HG02943 (cell line): ENCODE results near the gene KCP.

Experiments used
- ATAC-seq: cut with Tn5 transposase; IDR thresholded peaks from one replicate; pipeline ENCODE4 v1.9.1; 2021; ENCODE audit warnings: mild to moderate bottlenecking, low read depth, moderate library complexity; ENCODE audit not compliant: unreplicated experiment

Gene KCP

DNA sequence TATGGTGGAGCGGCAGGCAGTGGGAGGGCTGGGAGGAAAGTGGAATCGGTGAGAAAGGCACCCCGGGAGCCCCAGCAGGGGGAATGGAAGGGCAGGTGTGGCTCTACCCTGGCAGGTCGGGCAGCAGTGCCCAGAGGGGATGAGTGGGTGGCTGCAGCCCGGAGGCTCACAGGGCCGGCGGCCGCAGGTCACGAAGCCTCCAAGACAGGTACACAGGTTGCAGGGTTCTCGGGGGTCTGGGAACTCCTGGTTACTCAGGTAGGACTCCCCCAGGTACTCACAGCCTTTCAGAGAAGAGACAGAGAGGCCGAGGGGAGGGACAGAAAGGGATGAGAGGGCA lies 21.8 kb downstream of the KCP start:
- ATAC-seq = no peak

DNA sequence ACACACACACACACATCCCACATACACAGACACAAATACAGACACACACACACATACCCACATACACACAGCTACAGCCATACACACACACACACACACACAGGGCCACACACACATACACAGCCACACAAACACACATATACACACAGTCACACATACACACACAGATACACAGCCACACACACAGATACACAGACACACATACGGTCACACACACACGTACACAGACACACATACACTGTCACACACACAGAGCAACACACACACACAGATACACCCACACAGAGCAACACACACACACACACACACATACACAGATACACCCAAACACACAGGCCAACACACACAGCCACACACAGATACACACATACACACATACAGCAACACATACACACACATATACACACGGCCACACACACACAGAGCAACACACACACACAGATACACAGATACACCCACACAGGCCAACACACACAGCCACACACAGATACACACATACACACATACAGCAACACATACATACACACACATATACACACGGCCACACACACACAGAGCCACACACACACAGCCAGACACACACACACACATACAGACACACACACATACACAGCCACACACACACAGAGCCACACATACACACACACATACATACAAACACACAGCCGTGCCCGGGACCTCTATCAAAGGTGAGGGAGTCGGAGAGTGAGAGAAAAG lies 22.3 kb downstream of the KCP start:
- ATAC-seq = no peak

DNA sequence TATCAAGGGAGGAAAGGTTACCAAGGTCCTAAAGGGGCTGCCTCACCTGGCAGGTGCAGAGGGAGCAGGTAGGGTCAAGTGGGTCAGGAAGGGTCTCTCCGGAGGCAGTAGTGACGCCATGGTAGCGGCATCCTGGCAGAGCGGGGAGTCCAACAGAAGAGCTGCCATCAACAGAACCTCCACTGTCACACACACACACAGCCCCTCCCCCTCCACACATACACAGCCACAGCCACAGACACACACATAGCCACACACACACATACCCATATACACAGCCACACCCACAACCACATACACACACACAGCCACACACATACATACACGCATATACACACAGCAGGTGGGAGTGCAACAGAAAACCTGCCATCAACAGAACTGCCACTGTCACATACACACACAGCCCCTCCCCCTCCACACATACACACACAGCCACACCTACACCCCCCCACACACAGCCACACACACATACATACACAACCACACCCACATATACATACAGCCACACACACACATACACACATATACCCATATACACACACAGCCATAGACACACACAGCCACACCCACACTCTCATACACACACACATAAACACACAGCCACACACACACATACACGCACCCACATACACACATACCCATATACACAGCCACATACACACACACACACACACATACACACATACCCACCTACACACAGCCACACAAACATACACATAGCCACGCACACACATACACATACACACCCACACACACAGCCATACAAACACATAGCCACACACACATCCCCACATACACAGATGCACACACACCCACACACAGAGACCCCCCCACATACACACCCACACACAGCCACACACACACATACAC lies 23.1 kb downstream of the KCP start:
- ATAC-seq = no peak

DNA sequence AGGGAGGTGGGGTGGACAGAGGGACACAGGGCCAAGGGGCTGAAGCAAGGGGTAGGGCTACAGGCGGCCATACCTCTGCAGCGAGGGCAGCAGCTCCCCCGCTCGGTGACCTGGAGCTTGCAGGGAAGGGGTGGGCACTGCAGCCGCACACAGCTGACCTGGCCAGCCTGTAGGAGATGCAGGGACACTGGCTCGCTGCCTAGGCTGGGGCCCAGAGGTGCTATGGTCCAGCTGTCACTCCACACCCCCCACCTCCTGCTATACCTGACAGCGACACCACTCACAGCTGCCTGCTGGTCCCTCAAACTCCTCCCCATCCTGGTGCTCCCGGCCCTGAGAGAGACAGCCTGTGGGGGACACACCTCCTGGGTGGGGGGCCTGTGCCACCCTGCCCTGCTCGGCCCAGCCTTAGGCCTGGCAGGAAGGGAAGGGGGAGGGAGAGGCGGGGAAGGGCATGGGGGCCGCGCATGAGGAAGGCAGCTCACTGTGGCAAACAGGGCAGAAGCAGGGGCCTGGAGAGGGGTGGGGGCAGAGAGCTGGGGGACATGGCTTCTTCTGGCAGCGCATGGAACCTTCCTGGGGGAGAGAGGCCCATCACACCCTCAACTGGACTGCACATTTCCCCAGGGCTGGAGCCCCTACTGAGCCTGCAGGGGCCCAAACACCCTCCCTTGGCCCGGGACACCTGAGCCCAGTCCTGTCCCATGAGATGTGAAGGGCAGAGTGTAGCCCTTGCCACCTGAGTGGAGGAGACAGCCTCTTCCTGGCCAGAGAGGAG lies 23.9 kb downstream of the KCP start:
- ATAC-seq = no peak

DNA sequence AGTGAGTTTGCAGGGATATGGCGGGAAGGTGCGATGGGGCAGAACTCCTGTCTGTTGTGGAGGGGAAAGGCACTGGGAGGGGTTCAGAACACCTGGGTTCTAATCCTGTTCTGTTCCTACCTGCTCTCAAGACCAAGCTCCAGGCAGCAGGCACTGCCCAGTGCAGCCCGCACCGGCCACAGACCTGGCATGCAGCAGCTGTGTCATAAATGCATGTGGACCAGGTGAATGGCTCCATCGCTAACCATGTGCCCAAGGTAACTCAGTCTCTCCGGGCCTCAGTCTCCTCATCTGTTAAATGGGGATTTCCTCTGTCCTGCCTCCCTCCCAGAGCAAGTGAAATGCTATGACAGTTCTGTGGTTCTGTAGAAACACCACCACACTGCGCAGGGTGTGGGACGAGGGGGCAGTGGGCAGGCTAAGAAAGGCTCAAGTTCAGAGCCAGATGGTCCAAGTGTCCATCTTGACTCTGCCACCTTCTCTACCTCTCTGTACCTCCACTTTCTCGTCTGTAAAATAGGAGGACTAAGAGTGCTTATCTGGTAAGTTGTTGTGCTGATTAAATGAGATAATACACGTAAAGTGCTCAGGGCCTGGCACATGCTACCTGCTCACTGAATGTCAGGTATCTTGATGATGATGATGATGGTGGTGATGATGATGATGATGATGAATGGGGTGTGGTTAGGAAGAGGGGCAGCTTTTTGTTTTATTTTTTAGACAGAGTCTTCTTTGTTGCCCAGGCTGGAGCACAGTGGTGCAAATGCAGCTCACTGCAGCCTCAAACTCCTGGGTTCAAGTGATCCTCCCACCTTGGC lies 24.9 kb downstream of the KCP start:
- ATAC-seq = no peak

DNA sequence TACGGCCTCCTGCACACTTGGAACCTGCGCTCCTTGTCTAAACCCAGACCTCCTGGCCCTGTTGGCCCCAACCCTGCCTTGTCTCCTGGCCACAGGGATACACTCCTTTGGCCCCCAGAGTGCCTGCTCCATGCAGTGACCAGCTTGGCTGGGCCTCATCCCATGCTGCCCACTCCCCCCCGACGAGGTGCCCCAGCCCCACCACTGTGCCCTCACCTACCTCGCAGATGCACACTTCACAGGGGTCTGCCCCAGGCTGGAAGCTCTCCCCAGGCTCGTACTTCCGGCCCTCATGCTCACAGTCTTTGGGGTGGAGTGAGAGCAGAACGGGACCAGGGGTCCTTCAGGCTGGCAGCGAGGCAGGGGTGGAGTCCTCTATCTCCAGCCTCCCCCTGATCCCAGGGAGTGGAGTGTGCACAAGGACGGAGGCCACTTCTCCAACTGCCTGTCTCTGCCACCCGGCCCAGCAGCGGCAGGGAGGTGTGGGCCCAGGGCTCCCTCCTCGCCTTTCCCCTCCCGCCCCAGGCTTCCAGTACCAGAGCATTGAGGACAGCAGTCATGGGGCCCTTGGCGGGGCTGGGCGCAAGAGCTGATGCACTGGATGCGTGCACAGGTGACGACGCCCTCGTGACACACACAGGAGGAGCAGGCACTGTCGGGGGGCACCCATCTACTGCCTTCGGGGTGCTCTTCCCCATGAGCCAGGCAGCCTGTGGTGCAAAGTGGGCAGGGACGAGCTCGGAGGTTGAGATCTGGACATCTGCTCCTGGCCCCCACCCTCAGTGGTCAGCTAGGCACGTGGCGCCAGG lies 25.7 kb downstream of the KCP start:
- no peak for ATAC-seq

DNA sequence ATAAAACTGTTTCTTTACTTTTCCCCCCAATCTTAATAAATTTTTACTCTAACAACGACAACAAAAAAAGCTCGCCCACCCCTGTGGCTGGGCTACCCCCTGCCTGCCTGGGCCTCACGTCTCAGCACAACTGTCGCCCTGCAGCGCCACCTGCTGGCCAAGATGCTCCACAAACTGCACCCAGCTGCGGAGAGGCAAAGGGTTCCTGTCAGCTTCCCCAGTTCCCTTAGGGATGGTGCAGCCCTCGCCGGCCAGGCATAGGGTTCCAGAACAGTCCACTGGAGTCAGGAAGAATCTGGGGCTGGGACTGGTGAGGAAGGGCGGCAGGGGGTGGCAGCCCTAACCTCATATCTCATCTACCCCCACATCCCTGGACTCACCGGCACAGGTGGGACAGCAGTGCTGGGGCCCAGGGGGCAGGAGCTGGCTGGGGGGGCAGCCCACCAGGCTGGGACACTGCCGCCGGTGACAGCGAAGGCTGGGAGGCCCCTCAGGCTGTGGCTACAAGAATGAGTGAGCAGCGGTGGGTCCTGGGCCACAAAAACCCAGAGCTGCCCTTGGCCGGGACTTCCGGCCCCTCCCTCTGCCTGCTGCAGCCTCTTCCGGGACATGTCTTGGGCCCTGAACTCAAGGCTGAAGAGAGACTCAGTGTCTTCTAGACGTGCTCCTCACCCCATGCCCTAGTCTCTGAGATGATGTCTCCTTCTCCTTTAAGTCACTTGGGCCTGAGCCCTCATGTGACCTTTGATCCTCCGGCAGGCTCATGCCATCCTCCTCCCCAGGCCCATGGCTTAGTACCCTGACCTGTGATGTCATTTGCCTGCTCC lies 26.7 kb downstream of the KCP start:
- no peak for ATAC-seq

DNA sequence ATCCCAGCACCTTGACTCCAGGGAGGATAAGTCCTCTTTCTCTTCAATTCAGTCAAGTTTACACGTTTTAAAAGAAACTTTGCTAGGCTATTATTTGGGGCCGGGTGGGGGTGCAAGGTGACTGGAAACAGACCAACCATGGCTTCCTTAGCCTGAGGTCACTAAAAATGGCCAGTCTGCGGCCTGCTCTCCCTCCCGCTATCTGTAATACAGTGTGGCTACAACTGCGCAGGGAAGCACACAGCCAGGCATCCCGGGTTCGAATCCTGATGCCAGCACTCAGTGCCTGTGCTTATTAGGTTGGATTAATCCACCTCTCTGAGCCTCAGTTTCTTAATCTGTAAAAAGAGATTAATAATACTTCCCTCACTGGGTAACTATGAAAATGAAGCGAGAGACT lies 28.4 kb downstream of the KCP start:
- ATAC-seq = no peak

DNA sequence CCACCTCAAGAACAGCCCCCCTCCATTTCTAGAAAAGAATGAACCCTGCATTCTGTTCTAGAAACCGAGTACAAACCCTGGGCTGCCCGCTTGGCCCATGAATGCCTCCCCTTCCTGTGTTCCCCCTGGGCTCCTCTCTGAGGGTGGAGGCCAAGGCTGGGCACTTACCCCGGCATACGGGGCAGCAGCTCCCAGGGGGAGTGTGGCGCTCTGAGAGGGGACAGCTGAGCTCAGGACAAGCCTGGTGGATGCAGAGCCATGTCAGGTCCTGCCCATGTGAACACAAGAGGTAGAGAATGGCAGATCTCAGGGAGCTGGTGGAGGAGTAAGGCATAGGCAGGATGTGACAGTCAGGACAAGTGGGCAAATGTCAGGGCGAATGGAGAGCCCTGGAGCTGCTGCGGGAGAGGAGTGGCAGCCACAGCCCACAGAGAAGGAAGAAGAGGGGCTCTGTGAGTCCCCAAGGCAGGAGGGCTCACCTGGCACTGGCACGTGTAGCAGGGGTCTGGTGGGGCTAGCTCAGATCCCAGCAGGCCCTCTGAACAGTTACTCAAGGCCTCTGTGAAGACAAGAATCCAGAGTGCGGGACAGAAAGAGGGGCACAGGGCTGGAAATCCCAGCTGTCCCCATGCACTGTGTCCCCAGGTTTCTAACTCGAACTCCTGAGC lies 28.9 kb downstream of the KCP start:
- ATAC-seq = no peak

DNA sequence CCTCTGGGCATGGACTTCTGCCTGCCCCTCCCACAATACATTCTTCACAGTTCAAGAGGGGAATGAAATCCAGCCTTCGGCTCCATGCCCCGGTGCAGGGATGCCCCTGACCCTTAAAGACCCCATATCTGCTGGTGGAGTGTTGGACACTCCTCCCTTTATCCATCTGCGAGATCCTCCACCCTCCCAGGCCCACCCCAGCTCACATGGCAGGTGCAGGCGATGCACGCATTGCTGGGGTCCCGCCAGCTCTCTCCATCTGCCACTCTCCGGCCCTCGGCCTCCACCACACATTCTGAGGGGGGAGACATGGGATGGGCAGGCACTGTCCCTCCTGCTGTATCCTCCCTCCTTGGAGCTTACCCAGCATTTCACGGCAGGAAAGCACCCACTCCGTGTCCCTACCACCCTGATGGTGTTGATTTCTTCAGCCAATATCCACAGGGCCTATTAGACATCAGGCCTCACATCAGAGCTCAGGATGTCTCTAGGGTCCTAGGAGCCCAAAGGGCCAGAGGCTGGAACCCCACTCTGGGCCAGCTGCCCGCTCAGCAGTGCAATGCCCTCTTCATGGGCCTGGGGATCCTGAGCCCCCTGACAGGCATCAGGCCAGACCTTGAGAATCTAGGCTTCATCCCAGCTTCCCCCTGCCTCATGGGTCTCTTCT lies 29.6 kb downstream of the KCP start:
- no peak for ATAC-seq

DNA sequence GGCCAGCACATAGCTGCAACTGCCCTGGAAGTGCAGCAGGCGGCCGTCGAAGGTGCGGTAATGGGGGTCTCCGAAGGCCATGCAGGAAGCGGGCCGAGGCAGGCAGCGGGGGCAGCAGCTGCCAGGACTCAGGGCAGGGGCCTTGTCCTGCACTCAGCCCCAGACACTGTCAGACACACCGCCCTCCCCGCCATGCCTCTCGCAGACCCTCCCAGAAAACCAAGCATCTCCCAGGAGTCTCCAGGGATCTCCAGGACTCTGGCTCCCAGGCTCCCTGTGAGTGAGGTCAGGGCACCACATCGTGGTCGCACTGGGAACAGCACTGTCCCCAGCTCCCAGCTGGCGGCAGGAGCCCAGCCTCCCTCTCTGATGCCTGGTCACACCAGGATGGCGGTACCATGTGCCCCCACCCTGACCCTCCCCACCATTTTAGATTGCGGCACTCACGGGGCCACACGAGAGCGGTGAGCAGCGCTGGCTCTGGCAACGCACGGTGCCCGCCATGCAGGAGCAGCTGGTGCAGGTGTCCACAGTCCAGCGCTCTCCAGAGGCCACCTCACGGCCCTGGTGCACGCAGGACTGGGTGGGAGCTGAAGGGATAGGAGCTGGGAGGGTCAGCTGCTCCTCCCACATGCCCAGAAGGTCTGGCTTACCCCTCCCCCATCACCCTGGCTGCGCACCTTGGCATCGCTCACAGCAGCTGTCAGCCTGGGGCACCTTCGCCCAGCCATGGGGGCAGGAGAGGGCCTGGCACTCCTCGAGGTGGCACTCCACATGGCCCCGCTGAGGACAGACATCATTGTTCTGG lies 30.4 kb downstream of the KCP start:
- no peak for ATAC-seq

DNA sequence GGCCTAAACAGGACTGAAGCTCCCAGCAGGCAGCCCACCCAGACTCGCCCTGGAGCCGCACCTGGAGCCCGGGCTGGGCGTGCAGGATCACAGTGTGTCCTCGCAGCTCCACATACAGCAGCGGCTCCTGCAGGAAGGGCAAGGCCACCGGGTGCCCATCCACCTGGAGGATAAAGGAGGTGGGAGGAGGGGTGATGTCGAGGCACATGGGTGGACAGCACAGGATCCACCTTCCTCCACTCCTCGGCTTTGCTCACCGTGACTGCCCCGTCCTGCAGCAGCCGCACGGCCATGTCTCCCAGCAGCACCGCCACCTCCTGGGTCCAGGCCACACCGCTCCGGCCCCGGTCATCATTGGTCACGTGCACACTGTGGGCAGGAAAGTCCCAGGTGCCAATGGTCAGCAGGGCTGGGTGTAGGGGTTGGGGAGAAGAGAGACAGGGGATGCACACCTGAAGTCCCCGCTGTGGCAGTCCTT lies 31.0 kb downstream of the KCP start:
- no peak for ATAC-seq

DNA sequence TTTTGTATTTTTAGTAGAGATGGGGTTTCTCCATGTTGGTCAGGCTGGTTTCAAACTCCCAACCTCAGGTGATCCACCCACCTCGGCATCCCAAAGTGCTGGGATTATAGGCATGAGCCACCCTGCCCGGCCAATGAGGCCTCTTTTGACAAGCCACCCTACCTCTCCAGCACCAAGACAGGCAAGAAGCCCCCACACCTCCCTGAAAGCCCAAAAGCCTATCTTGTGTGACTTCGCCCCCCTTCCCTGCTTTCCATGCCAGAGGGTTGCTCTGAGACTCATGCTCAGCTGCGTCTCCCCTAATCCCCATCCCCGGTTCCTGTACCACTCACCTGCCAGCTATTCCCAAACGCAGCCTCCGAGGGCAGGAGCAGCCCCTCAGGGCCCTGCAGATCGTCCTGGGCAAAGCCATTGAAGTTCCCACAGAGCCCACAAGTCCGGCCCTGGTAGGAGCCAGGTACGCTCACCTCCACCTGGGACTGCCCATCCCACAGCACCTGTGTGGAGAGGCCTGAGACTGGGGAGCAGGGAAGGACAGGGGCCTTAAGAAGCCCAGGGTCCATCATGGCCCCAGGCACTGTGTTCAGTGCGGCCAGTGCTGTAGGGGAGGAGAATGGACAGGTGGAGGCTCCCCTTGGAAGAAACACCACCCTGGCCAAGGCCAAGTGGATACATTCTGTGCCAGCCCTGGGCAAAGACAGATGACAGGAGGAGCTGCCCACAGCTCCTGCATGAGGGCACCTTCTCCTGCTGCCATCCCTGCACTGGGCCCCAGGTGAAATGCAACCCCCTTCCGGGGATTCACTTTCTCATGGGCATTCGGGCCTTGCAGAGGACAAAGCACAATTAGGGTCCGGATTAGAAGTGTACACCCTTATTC lies 32.0 kb downstream of the KCP start:
- no peak for ATAC-seq

DNA sequence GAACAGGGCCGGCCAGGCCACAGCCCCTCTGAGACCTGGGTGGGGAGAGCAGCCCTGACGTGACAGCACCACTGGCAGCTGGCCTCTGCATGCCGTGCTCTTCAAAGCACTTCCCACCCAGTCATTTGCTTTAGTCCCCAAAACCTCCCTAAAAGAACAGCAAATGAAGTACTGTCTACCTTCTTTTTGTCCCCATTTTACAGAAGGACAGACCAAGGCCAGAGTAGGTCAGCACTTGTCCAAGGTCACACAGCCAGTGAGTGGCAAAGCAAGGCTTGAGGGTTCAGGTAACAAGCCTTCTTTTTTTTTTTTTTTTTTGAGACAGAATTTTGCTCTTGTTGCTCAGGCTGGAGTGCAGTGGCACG lies 32.8 kb downstream of the KCP start:
- ATAC-seq = no peak

DNA sequence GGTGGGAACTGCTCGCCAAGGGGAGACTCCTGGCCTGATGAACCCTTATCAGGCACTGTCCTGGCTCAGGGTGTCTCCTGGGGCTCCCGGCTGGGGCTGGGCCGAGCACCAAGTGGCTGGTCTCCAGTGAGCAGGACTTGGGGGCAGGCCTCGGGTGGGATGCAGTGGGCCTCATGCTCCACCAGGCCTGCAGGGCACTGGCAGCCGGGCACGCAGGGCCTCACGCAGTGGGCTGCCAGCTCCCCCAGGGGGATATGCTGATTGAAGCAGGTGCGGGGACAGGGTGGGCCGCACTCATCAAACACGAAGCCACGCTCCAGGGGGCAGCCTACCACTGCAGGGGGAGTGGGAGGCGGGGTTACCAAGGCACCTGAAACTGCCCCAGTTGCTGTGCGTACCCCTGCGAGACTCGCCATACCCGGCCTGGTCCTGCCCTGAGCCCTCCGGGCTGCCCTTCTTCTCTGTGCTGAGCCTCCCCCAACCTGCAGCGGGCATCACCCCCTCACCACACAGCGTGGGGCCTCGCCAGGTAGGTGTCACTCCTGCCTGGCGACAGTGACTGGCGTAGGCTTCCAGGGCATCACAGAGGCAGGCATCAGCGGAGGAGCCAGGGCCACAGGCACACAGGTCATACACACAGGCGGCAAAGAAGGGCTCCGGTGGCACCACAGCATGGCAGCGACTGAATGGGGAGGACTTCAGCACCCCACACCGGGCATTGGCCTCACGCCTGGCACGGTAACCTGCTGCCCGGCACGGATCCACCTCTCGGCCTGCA lies 33.3 kb downstream of the KCP start:
- ATAC-seq = no peak
